G401.6 (cell line): ENCODE data around the gene FHIT.

Experiments
- FAIRE-seq: peaks from 2 replicates; lab custom pipeline; 2012; peaks lifted over from hg19 to GRCh38; lab: Jason Lieb, UNC

FHIT gene

GRCh38 chr3:60463685-60464084 lies 787.6 kb downstream of the FHIT start:
- no peak for FAIRE-seq

- no peak for FAIRE-seq
Observed at GRCh38 chr3:60461267-60461666, 790.0 kb downstream of the FHIT start.

- no peak for FAIRE-seq
Observed at GRCh38 chr3:60456180-60456579, 795.1 kb downstream of the FHIT start.

GRCh38 chr3:60453326-60453725 lies 797.9 kb downstream of the FHIT start:
- no peak for FAIRE-seq

GRCh38 chr3:60448696-60449095 lies 802.6 kb downstream of the FHIT start:
- FAIRE-seq, result no peak

- FAIRE-seq, result no peak
Observed at GRCh38 chr3:60445446-60445845, 805.8 kb downstream of the FHIT start.

- no peak for FAIRE-seq
Observed at GRCh38 chr3:60444898-60445437, 806.3 kb downstream of the FHIT start.

GRCh38 chr3:60440869-60441268 lies 810.4 kb downstream of the FHIT start:
- no peak for FAIRE-seq

GRCh38 chr3:60435941-60436650 lies 815.2 kb downstream of the FHIT start:
- FAIRE-seq, result no peak

GRCh38 chr3:60434950-60435349 lies 816.3 kb downstream of the FHIT start:
- FAIRE-seq, result no peak

- no peak for FAIRE-seq
Observed at GRCh38 chr3:60434323-60434722, 816.9 kb downstream of the FHIT start.

GRCh38 chr3:60431599-60431958 lies 819.7 kb downstream of the FHIT start:
- FAIRE-seq, result no peak

- FAIRE-seq, result no peak
Observed at GRCh38 chr3:60430205-60430604, 821.0 kb downstream of the FHIT start.

GRCh38 chr3:60427109-60427508 lies 824.1 kb downstream of the FHIT start:
- FAIRE-seq, result no peak

- FAIRE-seq, result no peak
Observed at GRCh38 chr3:60424942-60425341, 826.3 kb downstream of the FHIT start.

- no peak for FAIRE-seq
Observed at GRCh38 chr3:60424034-60424433, 827.2 kb downstream of the FHIT start.

- FAIRE-seq, result no peak
Observed at GRCh38 chr3:60423556-60423955, 827.7 kb downstream of the FHIT start.

- no peak for FAIRE-seq
Observed at GRCh38 chr3:60421749-60422446, 829.4 kb downstream of the FHIT start.

GRCh38 chr3:60417576-60417975 lies 833.7 kb downstream of the FHIT start:
- no peak for FAIRE-seq

GRCh38 chr3:60414011-60414410 lies 837.2 kb downstream of the FHIT start:
- no peak for FAIRE-seq

GRCh38 chr3:60413551-60413950 lies 837.7 kb downstream of the FHIT start:
- no peak for FAIRE-seq

- FAIRE-seq, result no peak
Observed at GRCh38 chr3:60403866-60404265, 847.4 kb downstream of the FHIT start.

- FAIRE-seq, result no peak
Observed at GRCh38 chr3:60402931-60403330, 848.3 kb downstream of the FHIT start.
